CD4-positive, alpha-beta T cell treated with Interferon alpha-2 for 1 hour (primary cell): ENCODE data around the gene GMEB2.
"Not testable (repeated sequence)": the region's sequence is repeated elsewhere in the genome, so short reads cannot be mapped to it uniquely, and the experiment has no call there.

Experiments
- DNase-seq, 2 donors: peaks; one replicate each; pipeline ENCODE4 v3.0.0-alpha.2; 2020 to 2022

GMEB2 gene

GRCh38 chr20:63626424-63627128 lies at the start of gene GMEB2:
GMEB2 (minus strand) TSS chr20:63627101; CDS start chr20:63619397, 7,704 bp downstream.
- no peak for DNase-seq

- DNase-seq: no peak
Measured at GRCh38 chr20:63675681-63676368, 48.9 kb upstream of the GMEB2 start.

- no peak for DNase-seq
Measured at GRCh38 chr20:63673951-63674350, 47.0 kb upstream of the GMEB2 start.

- no peak for DNase-seq
Measured at GRCh38 chr20:63672666-63673065, 45.8 kb upstream of the GMEB2 start.

GRCh38 chr20:63671695-63672094 lies 44.8 kb upstream of the GMEB2 start:
- not testable (repeated sequence) for DNase-seq

GRCh38 chr20:63668351-63668750 lies 41.5 kb upstream of the GMEB2 start:
- DNase-seq: no peak

- no peak for DNase-seq
Measured at GRCh38 chr20:63667858-63668257, 41.0 kb upstream of the GMEB2 start.

- no peak for DNase-seq
Measured at GRCh38 chr20:63665708-63666107, 38.8 kb upstream of the GMEB2 start.

- DNase-seq: no peak
Measured at GRCh38 chr20:63664861-63665594, 38.1 kb upstream of the GMEB2 start.

GRCh38 chr20:63664143-63664851 lies 37.4 kb upstream of the GMEB2 start:
- DNase-seq: no peak

- no peak for DNase-seq
Measured at GRCh38 chr20:63663332-63664066, 36.6 kb upstream of the GMEB2 start.

GRCh38 chr20:63662813-63663189 lies 35.9 kb upstream of the GMEB2 start:
- DNase-seq: no peak

GRCh38 chr20:63661959-63662812 lies 35.3 kb upstream of the GMEB2 start:
- DNase-seq: no peak

GRCh38 chr20:63661108-63661507 lies 34.2 kb upstream of the GMEB2 start:
- DNase-seq: no peak

GRCh38 chr20:63660622-63661021 lies 33.7 kb upstream of the GMEB2 start:
- no peak for DNase-seq

- not testable (repeated sequence) for DNase-seq
Measured at GRCh38 chr20:63660174-63660573, 33.3 kb upstream of the GMEB2 start.

- no peak for DNase-seq
Measured at GRCh38 chr20:63659370-63659769, 32.5 kb upstream of the GMEB2 start.

- no peak for DNase-seq
Measured at GRCh38 chr20:63658749-63659187, 31.9 kb upstream of the GMEB2 start.

- DNase-seq: peak; percentile 84 to 91
Measured at GRCh38 chr20:63657937-63658748, 31.2 kb upstream of the GMEB2 start, which contains the start of gene RTEL1. RTEL1 (plus strand) TSS chr20:63658312; CDS start chr20:63659403, 1,091 bp downstream.

- DNase-seq: no peak
Measured at GRCh38 chr20:63657260-63657936, 30.5 kb upstream of the GMEB2 start.
